Mesenchymal stem cell (in vitro differentiated cells and primary cell): ENCODE measurements around the gene SPAG7.

Source experiments
- DNase-seq: peaks from one replicate; pipeline ENCODE4 v3.0.0-alpha.2; 2013
- H2AFZ ChIP-seq: one replicate; pipeline ENCODE4 v1.6.1; 2013; ENCODE audit warnings: low read depth, mild to moderate bottlenecking, control low read depth, inconsistent platforms, low read length, moderate library complexity
- H2AK5ac ChIP-seq: 2 replicates; pipeline ENCODE4 v1.6.1; 2013; ENCODE audit warnings: low read length, moderate library complexity, mild to moderate bottlenecking, inconsistent platforms; ENCODE audit not compliant: severe bottlenecking
- H2BK120ac ChIP-seq: one replicate; pipeline ENCODE4 v1.6.1; 2013; ENCODE audit warnings: low read depth, mild to moderate bottlenecking, inconsistent platforms, low read length, moderate library complexity
- H2BK12ac ChIP-seq, 2 experiments: one replicate each; pipeline ENCODE4 v1.6.1; 2013; ENCODE audit warnings: inconsistent platforms in 2 of 2, low read length in 2 of 2, mild to moderate bottlenecking in 2 of 2, moderate library complexity in 2 of 2, control low read depth in 1 of 2
- H2BK15ac ChIP-seq: one replicate; pipeline ENCODE4 v1.6.1; 2013; ENCODE audit warnings: mild to moderate bottlenecking, low read depth, inconsistent platforms; ENCODE audit not compliant: poor library complexity, severe bottlenecking
- H2BK5ac ChIP-seq: 2 replicates; pipeline ENCODE4 v1.6.1; 2013; ENCODE audit warnings: low read depth, mild to moderate bottlenecking, low read length, control low read depth, inconsistent platforms; ENCODE audit not compliant: poor library complexity, severe bottlenecking
- H3K14ac ChIP-seq, 2 experiments: one replicate each; pipeline ENCODE4 v1.6.1; 2013; ENCODE audit warnings: inconsistent platforms in 2 of 2, low read length in 2 of 2, control low read depth in 1 of 2, mild to moderate bottlenecking in 1 of 2, moderate library complexity in 1 of 2
- H3K18ac ChIP-seq, 2 experiments: one replicate each; pipeline ENCODE4 v1.6.1; 2013; ENCODE audit warnings: inconsistent platforms in 2 of 2, low read length in 2 of 2, control low read depth in 1 of 2, low read depth in 1 of 2, mild to moderate bottlenecking in 1 of 2
- H3K23ac ChIP-seq, 2 experiments: one replicate each; pipeline ENCODE4 v1.6.1; 2013; ENCODE audit warnings: inconsistent platforms in 2 of 2, low read length in 2 of 2, mild to moderate bottlenecking in 2 of 2, moderate library complexity in 2 of 2, control low read depth in 1 of 2
- H3K27ac ChIP-seq: 2 replicates; pipeline ENCODE4 v1.5.1; 2013; ENCODE audit warnings: mild to moderate bottlenecking, moderate library complexity, low read length, control low read depth, inconsistent platforms; ENCODE audit not compliant: poor library complexity, severe bottlenecking
- H3K27me3 ChIP-seq, 2 experiments: 2 replicates each; pipeline versions ENCODE4 v1.6.1 to v1.7.0; 2013; ENCODE audit warnings: low read length in 2 of 2, mild to moderate bottlenecking in 2 of 2, moderate library complexity in 2 of 2, control low read depth in 1 of 2, inconsistent platforms in 1 of 2; ENCODE audit not compliant: control insufficient read depth in 1 of 2, insufficient read depth in 1 of 2
- H3K36me3 ChIP-seq, 2 experiments: 2 replicates each; pipeline versions ENCODE4 v1.6.1 to v1.7.0; 2013; ENCODE audit warnings: low read length in 2 of 2, control low read depth in 1 of 2, inconsistent platforms in 1 of 2, low read depth in 1 of 2, mild to moderate bottlenecking in 1 of 2; ENCODE audit not compliant: insufficient read depth in 2 of 2, control insufficient read depth in 1 of 2
- H3K4ac ChIP-seq, 2 experiments: one replicate each; pipeline ENCODE4 v1.6.1; 2013; ENCODE audit warnings: inconsistent platforms in 2 of 2, low read length in 2 of 2, mild to moderate bottlenecking in 2 of 2, moderate library complexity in 2 of 2, control low read depth in 1 of 2, low read depth in 1 of 2
- H3K4me1 ChIP-seq: 2 replicates; pipeline ENCODE4 v1.6.1; 2013; ENCODE audit warnings: low read depth, low read length, control low read depth; ENCODE audit not compliant: control insufficient read depth, insufficient read depth
- H3K4me2 ChIP-seq: 2 replicates; pipeline ENCODE4 v1.6.1; 2013; ENCODE audit warnings: low read length, mild to moderate bottlenecking, inconsistent platforms; ENCODE audit not compliant: poor library complexity, severe bottlenecking
- H3K4me3 ChIP-seq, 2 experiments: 2 replicates each; pipeline versions ENCODE4 v1.5.1 to v1.7.0; 2013; ENCODE audit warnings: low read length in 2 of 2, mild to moderate bottlenecking in 2 of 2, control low read depth in 1 of 2, low read depth in 1 of 2; ENCODE audit not compliant: insufficient read depth in 1 of 2
- H3K79me1 ChIP-seq: replicated peaks from 2 replicates; pipeline ENCODE4 v1.6.1; 2013; ENCODE audit warnings: mild to moderate bottlenecking, control low read depth, low read length, inconsistent platforms; ENCODE audit not compliant: poor library complexity, severe bottlenecking
- H3K9ac ChIP-seq: 2 replicates; pipeline ENCODE4 v1.7.0; 2013; ENCODE audit warnings: mild to moderate bottlenecking, low read length, moderate library complexity
- H3K9me3 ChIP-seq: 2 replicates; pipeline ENCODE4 v1.7.0; 2013; ENCODE audit warnings: mild to moderate bottlenecking, low read length; ENCODE audit not compliant: control insufficient read depth
- H4K8ac ChIP-seq: one replicate; pipeline ENCODE4 v1.6.1; 2013; ENCODE audit warnings: inconsistent platforms, mild to moderate bottlenecking, low read length, moderate library complexity
- H4K91ac ChIP-seq: one replicate; pipeline ENCODE4 v1.6.1; 2013; ENCODE audit warnings: mild to moderate bottlenecking, low read length, inconsistent platforms
- WGBS: methylation state at CpG from one replicate; pipeline ENCODE4 v1.1.7; 2013; ENCODE audit warnings: mixed read lengths; 5-methylcytosine and 5-hydroxymethylcytosine counted together

The SPAG7 gene

DNA sequence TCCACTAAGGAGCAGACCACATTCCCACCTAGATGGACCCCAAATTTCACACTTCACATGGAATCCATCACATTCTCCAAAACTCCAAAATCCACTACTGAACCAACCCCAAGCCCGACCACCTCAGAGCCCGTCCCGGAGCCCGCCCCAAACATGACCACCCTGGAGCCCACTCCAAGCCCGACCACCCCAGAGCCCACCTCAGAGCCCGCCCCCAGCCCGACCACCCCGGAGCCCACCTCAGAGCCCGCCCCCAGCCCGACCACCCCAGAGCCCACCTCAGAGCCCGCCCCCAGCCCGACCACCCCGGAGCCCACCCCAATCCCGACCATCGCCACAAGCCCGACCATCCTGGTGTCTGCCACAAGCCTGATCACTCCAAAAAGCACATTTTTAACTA, 34.0 kb downstream of the SPAG7 start:
- Histone ChIP-seq H2BK12ac (no peak overlapping the region), H3K27me3 (no peaks in the 10 kb centered on the region), H3K9me3 (no peaks in the 10 kb centered on the region), H2AFZ (no peak overlapping the region), H3K4me3 (peak overlapping the region in 1 of 2 experiments; percentile 59), H2BK5ac (no peak overlapping the region), H3K79me1 (peaks cover 27% of the 10 kb centered on the region), H4K8ac (peak overlapping the region; percentile 94), H3K18ac (no peak overlapping the region), H4K91ac (no peak overlapping the region), H3K14ac (no peak overlapping the region), H3K23ac (no peak overlapping the region), H3K4me1 (peaks cover 20% of the 10 kb centered on the region), H2AK5ac (peak overlapping the region; percentile 45), H3K27ac (no peak overlapping the region), H2BK15ac (no peak overlapping the region), H3K4ac (no peak overlapping the region), H3K36me3 (peaks cover 45 to 51% of the 10 kb centered on the region in 2 experiments), H3K4me2 (no peak overlapping the region), H2BK120ac (peak overlapping the region; percentile 8), H3K9ac (peak overlapping the region; percentile 71)
- WGBS: 95% methylated on average over 15 of the region's 16 CpGs
- no peak for DNase-seq

- Histone ChIP-seq H3K23ac (no peak overlapping the region), H3K4ac (peak overlapping the region in 1 of 2 experiments; percentile 53), H3K9me3 (no peaks in the 10 kb centered on the region), H4K8ac (no peak overlapping the region), H3K27me3 (no peaks in the 10 kb centered on the region), H2BK5ac (no peak overlapping the region), H3K4me3 (no peak overlapping the region), H3K79me1 (peaks cover 19% of the 10 kb centered on the region), H3K18ac (no peak overlapping the region), H2BK15ac (no peak overlapping the region), H2BK12ac (no peak overlapping the region), H2BK120ac (no peak overlapping the region), H3K4me2 (no peak overlapping the region), H3K27ac (no peak overlapping the region), H2AFZ (no peak overlapping the region), H3K9ac (no peak overlapping the region), H2AK5ac (no peak overlapping the region), H3K36me3 (peaks cover 36 to 44% of the 10 kb centered on the region in 2 experiments), H4K91ac (peak overlapping the region; percentile 18), H3K14ac (no peak overlapping the region), H3K4me1 (peaks cover 11% of the 10 kb centered on the region)
- no peak for DNase-seq
- 94% methylated on average over 12 of the region's 12 CpGs for WGBS
These were observed 34.9 kb downstream of the SPAG7 start for GRCh38 chr17:4932756-4933155.

DNA sequence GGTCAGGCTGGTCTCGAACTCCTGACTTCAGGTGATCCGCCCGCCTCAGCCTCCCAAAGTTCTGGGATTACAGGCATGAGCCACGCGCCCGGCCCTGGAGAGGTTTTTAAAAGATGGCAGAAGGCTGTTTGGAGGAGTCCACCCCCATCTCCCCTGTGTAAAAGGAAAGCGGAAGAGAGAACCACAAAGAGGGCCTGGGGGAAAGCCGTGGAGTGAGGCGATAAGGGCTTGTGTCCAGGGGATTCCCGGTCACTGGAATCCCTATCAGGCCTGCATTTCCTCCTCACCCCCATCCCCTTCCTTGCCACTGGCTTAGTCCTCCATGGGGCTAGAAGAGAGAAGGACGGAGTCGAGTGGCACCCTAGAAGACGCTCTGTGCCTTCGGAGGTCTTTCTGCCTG, 35.7 kb downstream of the SPAG7 start, which contains the start of gene GP1BA:
GP1BA (plus strand) TSS at position 315 of the 400 bp plus-strand sequence. CDS start 328 bp downstream, outside the sequence.
- Histone ChIP-seq H3K18ac (no peak within 1 kb of the TSS), H4K8ac (no peak within 1 kb of the TSS), H3K27ac (no peak within 1 kb of the TSS), H3K23ac (no peak within 1 kb of the TSS), H3K9ac (no peak within 1 kb of the TSS), H3K36me3 (peaks cover 28 to 36% of the 10 kb centered on the region in 2 experiments), H3K79me1 (peaks cover 13% of the 10 kb centered on the region), H2AFZ (no peak within 1 kb of the TSS), H3K4ac (peak within 1 kb of the TSS in 1 of 2 experiments; percentile 53), H3K4me3 (no peak within 1 kb of the TSS), H2BK15ac (no peak within 1 kb of the TSS), H2BK12ac (no peak within 1 kb of the TSS), H3K27me3 (no peaks in the 10 kb centered on the region), H4K91ac (peak within 1 kb of the TSS; percentile 18), H3K14ac (no peak within 1 kb of the TSS), H2BK120ac (no peak within 1 kb of the TSS), H3K4me2 (no peak within 1 kb of the TSS), H2BK5ac (no peak within 1 kb of the TSS), H2AK5ac (no peak within 1 kb of the TSS), H3K9me3 (no peaks in the 10 kb centered on the region), H3K4me1 (peaks cover 11% of the 10 kb centered on the region)
- WGBS: 99% methylated on average over 14 of the region's 14 CpGs
- no peak for DNase-seq

DNA sequence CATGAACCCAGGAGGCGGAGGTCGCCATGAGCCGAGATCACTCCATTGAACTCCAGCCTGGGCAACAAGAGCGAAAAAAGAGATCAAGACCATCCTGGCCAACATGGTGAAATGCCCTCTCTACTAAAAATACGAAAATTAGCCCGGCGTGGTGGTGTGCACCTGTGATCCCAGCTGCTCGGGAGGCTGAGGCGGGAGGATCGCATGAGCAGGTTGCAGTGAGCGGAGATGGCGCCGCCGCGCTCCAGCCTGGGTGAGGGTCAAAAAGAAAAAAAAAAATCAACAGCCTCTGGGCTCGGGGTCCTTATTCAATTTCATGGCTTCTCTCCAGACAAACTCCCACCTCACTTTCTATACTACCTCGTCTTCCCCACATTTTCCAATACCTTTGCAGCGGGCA, 38.7 kb downstream of the SPAG7 start:
- no peak overlapping the region for H2AK5ac ChIP-seq
- no peak overlapping the region for H3K4me3 ChIP-seq
- H3K14ac ChIP-seq: no peak overlapping the region
- no peak overlapping the region for H2BK5ac ChIP-seq
- H3K27me3 ChIP-seq: no peaks in the 10 kb centered on the region
- no peak overlapping the region for H3K27ac ChIP-seq
- no peak overlapping the region for H2AFZ ChIP-seq
- no peak overlapping the region for H2BK120ac ChIP-seq
- H3K79me1 ChIP-seq: peaks cover 6% of the 10 kb centered on the region
- peaks cover 11 to 18% of the 10 kb centered on the region in 2 experiments for H3K36me3 ChIP-seq
- H3K4me2 ChIP-seq: no peak overlapping the region
- H4K8ac ChIP-seq: no peak overlapping the region
- H4K91ac ChIP-seq: no peak overlapping the region
- H3K4ac ChIP-seq: no peak overlapping the region
- DNase-seq: no peak
- peaks cover 4% of the 10 kb centered on the region for H3K4me1 ChIP-seq
- no peak overlapping the region for H3K9ac ChIP-seq
- no peak overlapping the region for H2BK15ac ChIP-seq
- no peak overlapping the region for H3K18ac ChIP-seq
- no peaks in the 10 kb centered on the region for H3K9me3 ChIP-seq
- no peak overlapping the region for H2BK12ac ChIP-seq
- no peak overlapping the region for H3K23ac ChIP-seq
- WGBS: 97% methylated on average over 18 of the region's 18 CpGs
